HEK293 (cell line): ENCODE measurements around the gene CYP26B1.

Source experiments
- CTCF ChIA-PET: fragments of 350-600 bp; formaldehyde crosslinking; extraction: SDS; loops from one replicate; lab custom pipeline; 2021; ENCODE audit warnings: antibody characterized with exemption; lab: Yijun Ruan, JAX
- POLR2A ChIA-PET: fragments of 300-600 bp; formaldehyde crosslinking; extraction: SDS; loops from one replicate; lab custom pipeline; 2020; ENCODE audit warnings: antibody characterized with exemption, inconsistent platforms; lab: Yijun Ruan, JAX
- H3K27ac ChIP-seq: fragments of 200-500 bp; sonication (Bioruptor generic); 2 replicates; pipeline ENCODE4 v1.5.1; 2014; ENCODE audit warnings: low read depth, low read length, control low read depth, inconsistent platforms; ENCODE audit errors: extremely low read depth
- H3K36me3 ChIP-seq, 2 experiments: fragments of 200-500 bp in 1 of 2; sonication (Bioruptor generic) in 1 of 2; 1 replicate in 1 of 2; 2 replicates in 1 of 2; pipeline ENCODE4 v1.5.1; 2014 to 2017; ENCODE audit warnings: inconsistent platforms in 2 of 2, low read length in 2 of 2; ENCODE audit not compliant: control insufficient read depth in 2 of 2, insufficient read depth in 1 of 2
- H3K4me1 ChIP-seq: fragments of 200-500 bp; sonication (Bioruptor generic); 2 replicates; pipeline ENCODE4 v1.5.1; 2014; ENCODE audit warnings: mild to moderate bottlenecking, low read length, inconsistent platforms; ENCODE audit not compliant: control insufficient read depth, insufficient read depth
- H3K4me3 ChIP-seq: 2 replicates; pipeline ENCODE4 v1.5.1; 2011; ENCODE audit warnings: low read depth, mild to moderate bottlenecking, control low read depth, low read length, moderate library complexity
- H3K9me3 ChIP-seq: fragments of 200-500 bp; sonication (Bioruptor generic); 2 replicates; pipeline ENCODE4 v1.5.1; 2014; ENCODE audit warnings: low read depth, low read length, inconsistent platforms; ENCODE audit not compliant: control insufficient read depth, insufficient read depth
- KLF1 ChIP-seq: fragments of 450-650 bp; formaldehyde crosslinking; IDR thresholded peaks from 2 replicates; pipeline ENCODE4 v1.5.1; 2016; ENCODE audit warnings: missing biosample characterization, missing genetic modification characterization
- MYNN ChIP-seq: fragments of 450-650 bp; formaldehyde crosslinking; IDR thresholded peaks from 2 replicates; pipeline ENCODE4 v1.5.1; 2016; ENCODE audit warnings: missing biosample characterization, missing genetic modification characterization, borderline replicate concordance
- REPIN1 ChIP-seq: fragments of 450-650 bp; formaldehyde crosslinking; IDR thresholded peaks from 2 replicates; pipeline ENCODE4 v1.5.1; 2017; ENCODE audit warnings: missing biosample characterization, missing genetic modification characterization, low read depth
- SETDB1 ChIP-seq: IDR thresholded peaks from one replicate; pipeline ENCODE4 v1.6.1; 2017; ENCODE audit warnings: mild to moderate bottlenecking, low read length, moderate library complexity, mixed read lengths; ENCODE audit not compliant: insufficient read length
- YY2 ChIP-seq: fragments of 450-650 bp; formaldehyde crosslinking; IDR thresholded peaks from 2 replicates; pipeline ENCODE4 v1.5.1; 2016; ENCODE audit warnings: missing biosample characterization, missing genetic modification characterization
- ZEB2 ChIP-seq: fragments of 450-650 bp; formaldehyde crosslinking; IDR thresholded peaks from 2 replicates; pipeline ENCODE4 v1.5.1; 2016; ENCODE audit warnings: missing biosample characterization, missing genetic modification characterization
- ZNF169 ChIP-seq: fragments of 450-650 bp; formaldehyde crosslinking; IDR thresholded peaks from 2 replicates; pipeline ENCODE4 v1.5.1; 2016; ENCODE audit warnings: missing biosample characterization, missing genetic modification characterization
- ZNF19 ChIP-seq: fragments of 450-650 bp; formaldehyde crosslinking; IDR thresholded peaks from 2 replicates; pipeline ENCODE4; 2016; ENCODE audit warnings: missing biosample characterization, missing genetic modification characterization, low read depth
- ZNF239 ChIP-seq: fragments of 450-650 bp; formaldehyde crosslinking; IDR thresholded peaks from 2 replicates; pipeline ENCODE4 v1.5.1; 2016; ENCODE audit warnings: missing biosample characterization, missing genetic modification characterization
- ZNF324 ChIP-seq: fragments of 450-650 bp; formaldehyde crosslinking; IDR thresholded peaks from 2 replicates; pipeline ENCODE4 v1.5.1; 2016; ENCODE audit warnings: missing biosample characterization, missing genetic modification characterization
- ZNF341 ChIP-seq: fragments of 450-650 bp; formaldehyde crosslinking; IDR thresholded peaks from 2 replicates; pipeline ENCODE4; 2016; ENCODE audit warnings: low read depth, missing biosample characterization, missing genetic modification characterization
- ZNF426 ChIP-seq: fragments of 450-650 bp; formaldehyde crosslinking; IDR thresholded peaks from 2 replicates; pipeline ENCODE4 v1.5.1; 2017; ENCODE audit warnings: missing biosample characterization, missing genetic modification characterization, mild to moderate bottlenecking, inconsistent platforms, moderate library complexity
- ZNF600 ChIP-seq: fragments of 450-650 bp; formaldehyde crosslinking; IDR thresholded peaks from 2 replicates; pipeline ENCODE4 v1.5.1; 2016; ENCODE audit warnings: missing biosample characterization, missing genetic modification characterization
- ZNF623 ChIP-seq: fragments of 450-650 bp; formaldehyde crosslinking; IDR thresholded peaks from 2 replicates; pipeline ENCODE4 v1.5.1; 2016; ENCODE audit warnings: missing biosample characterization, missing genetic modification characterization
- ZNF658 ChIP-seq: fragments of 450-650 bp; formaldehyde crosslinking; IDR thresholded peaks from 2 replicates; pipeline ENCODE4; 2016; ENCODE audit warnings: missing biosample characterization, missing genetic modification characterization
- ZNF664 ChIP-seq: fragments of 450-650 bp; formaldehyde crosslinking; IDR thresholded peaks from 2 replicates; pipeline ENCODE4 v1.5.1; 2016; ENCODE audit warnings: missing biosample characterization, missing genetic modification characterization
- ZNF76 ChIP-seq: fragments of 450-650 bp; formaldehyde crosslinking; IDR thresholded peaks from 2 replicates; pipeline ENCODE4; 2016; ENCODE audit warnings: low read depth, missing biosample characterization, missing genetic modification characterization, borderline replicate concordance
- ZNF776 ChIP-seq: fragments of 450-650 bp; formaldehyde crosslinking; IDR thresholded peaks from 2 replicates; pipeline ENCODE4 v1.5.0; 2017; ENCODE audit warnings: missing biosample characterization, missing genetic modification characterization, borderline replicate concordance
- TF ChIP-seq, protein P1 (sequence below): fragments of 450-650 bp; IDR thresholded peaks from 2 replicates; pipeline ENCODE4 v1.5.1; 2018; ENCODE audit warnings: missing biosample characterization, missing genetic modification characterization
- TF ChIP-seq, protein P2 (sequence below): fragments of 450-650 bp; formaldehyde crosslinking; IDR thresholded peaks from 2 replicates; pipeline ENCODE4 v1.5.0; 2017; ENCODE audit warnings: missing biosample characterization, missing genetic modification characterization, borderline replicate concordance
- TF ChIP-seq, protein P3 (sequence below): fragments of 450-650 bp; formaldehyde crosslinking; IDR thresholded peaks from 2 replicates; pipeline ENCODE4 v1.5.1; 2017; ENCODE audit warnings: missing biosample characterization, missing genetic modification characterization
- TF ChIP-seq, protein P4 (sequence below): fragments of 450-650 bp; formaldehyde crosslinking; IDR thresholded peaks from 2 replicates; pipeline ENCODE4 v1.5.1; 2016; ENCODE audit warnings: missing biosample characterization, missing genetic modification characterization
- TF ChIP-seq, protein P5 (sequence below): fragments of 450-650 bp; formaldehyde crosslinking; IDR thresholded peaks from 2 replicates; pipeline ENCODE4 v1.5.1; 2016; ENCODE audit warnings: missing biosample characterization, missing genetic modification characterization
- TF ChIP-seq, protein P6 (sequence below): fragments of 450-650 bp; formaldehyde crosslinking; IDR thresholded peaks from 2 replicates; pipeline ENCODE4 v1.5.1; 2017; ENCODE audit warnings: missing biosample characterization, missing genetic modification characterization

CYP26B1 gene

DNA sequence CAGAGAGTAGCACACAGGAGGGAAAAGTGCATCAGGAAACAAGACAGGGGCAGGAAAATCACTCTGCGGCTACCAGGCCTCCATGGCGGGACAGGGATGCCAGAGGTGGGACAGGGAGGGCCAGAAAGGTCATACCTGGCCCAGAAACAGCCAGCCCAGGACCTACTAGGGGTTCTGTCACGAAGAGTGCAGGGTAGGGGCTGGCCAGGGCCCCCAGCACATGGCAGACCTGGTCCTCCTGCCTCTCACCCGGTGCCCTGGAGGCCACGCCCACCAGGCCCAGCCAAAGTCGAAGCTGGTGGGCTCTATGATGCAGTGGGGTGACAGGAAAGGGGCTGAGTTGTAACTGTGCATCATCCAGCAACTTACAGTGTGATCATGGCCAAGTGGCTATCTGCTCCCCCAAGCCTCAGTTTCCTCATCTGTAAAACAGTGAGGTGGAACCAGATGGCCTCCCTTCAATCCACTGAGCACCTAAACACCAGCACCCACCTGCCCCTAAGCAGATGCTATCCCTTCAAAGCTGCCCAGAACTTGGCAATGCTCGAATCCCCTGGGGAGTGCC lies 10.6 kb downstream of the CYP26B1 start:
- Histone ChIP-seq H3K9me3 (no peaks in the 10 kb centered on the region), H3K36me3 (peaks cover 0 to 26% of the 10 kb centered on the region in 2 experiments; a peak in 1 of 3 replicates), H3K27ac (no peak overlapping the region), H3K4me1 (no peaks in the 10 kb centered on the region), H3K4me3 (no peak overlapping the region)
- CTCF ChIA-PET: interaction anchor here (0.6 to 2.1 kb wide), 9 partner anchors 11 to 377 kb away, joined by 3 to 13 read pairs (median 5); no protein-coding TSS in a partner anchor
- POLR2A ChIA-PET: interaction anchor here (1.0 kb wide), 1 partner anchor 12 kb away, joined by 3 read pairs; no protein-coding TSS in a partner anchor
- TF ChIP-seq ZEB2 (tag by site-specific recombination) (no peak), YY2 (tag by site-specific recombination) (no peak), ZNF623 (tag by site-specific recombination) (no peak), ZNF324 (no peak), MYNN (tag by site-specific recombination) (no peak), ZNF426 (tag by site-specific recombination) (no peak), ZNF776 (tag by site-specific recombination) (no peak), ZNF76 (tag by site-specific recombination) (no peak), SETDB1 (no peak), ZNF600 (tag by site-specific recombination) (no peak), ZNF169 (tag by site-specific recombination) (no peak), ZNF239 (tag by site-specific recombination) (no peak), ZNF19 (tag by site-specific recombination) (no peak), ZNF664 (tag by site-specific recombination) (no peak)
- TF ChIP-seq, protein P1, sequence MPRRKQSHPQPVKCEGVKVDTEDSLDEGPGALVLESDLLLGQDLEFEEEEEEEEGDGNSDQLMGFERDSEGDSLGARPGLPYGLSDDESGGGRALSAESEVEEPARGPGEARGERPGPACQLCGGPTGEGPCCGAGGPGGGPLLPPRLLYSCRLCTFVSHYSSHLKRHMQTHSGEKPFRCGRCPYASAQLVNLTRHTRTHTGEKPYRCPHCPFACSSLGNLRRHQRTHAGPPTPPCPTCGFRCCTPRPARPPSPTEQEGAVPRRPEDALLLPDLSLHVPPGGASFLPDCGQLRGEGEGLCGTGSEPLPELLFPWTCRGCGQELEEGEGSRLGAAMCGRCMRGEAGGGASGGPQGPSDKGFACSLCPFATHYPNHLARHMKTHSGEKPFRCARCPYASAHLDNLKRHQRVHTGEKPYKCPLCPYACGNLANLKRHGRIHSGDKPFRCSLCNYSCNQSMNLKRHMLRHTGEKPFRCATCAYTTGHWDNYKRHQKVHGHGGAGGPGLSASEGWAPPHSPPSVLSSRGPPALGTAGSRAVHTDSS: no peak
- TF ChIP-seq, protein P2, sequence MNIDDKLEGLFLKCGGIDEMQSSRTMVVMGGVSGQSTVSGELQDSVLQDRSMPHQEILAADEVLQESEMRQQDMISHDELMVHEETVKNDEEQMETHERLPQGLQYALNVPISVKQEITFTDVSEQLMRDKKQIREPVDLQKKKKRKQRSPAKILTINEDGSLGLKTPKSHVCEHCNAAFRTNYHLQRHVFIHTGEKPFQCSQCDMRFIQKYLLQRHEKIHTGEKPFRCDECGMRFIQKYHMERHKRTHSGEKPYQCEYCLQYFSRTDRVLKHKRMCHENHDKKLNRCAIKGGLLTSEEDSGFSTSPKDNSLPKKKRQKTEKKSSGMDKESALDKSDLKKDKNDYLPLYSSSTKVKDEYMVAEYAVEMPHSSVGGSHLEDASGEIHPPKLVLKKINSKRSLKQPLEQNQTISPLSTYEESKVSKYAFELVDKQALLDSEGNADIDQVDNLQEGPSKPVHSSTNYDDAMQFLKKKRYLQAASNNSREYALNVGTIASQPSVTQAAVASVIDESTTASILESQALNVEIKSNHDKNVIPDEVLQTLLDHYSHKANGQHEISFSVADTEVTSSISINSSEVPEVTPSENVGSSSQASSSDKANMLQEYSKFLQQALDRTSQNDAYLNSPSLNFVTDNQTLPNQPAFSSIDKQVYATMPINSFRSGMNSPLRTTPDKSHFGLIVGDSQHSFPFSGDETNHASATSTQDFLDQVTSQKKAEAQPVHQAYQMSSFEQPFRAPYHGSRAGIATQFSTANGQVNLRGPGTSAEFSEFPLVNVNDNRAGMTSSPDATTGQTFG: no peak

DNA sequence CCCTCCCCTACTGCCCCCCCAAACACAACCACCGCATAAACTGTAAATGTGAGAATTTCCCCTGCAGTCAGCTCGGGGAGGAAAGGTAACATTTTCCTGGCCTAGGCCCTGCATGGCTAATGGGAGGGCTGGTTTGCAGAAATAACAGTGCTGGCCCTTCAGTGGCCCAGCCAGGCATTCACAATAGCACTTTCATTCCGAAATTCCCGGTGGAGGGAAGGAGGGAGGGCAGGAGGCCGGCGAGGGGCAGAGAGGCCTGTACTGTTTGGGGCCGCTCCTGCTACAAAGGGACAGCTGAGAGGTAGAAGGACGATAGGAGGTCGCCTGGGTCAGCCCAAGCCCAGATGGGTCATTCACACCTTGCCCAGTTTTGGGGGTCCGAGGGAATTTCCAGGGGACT lies 11.3 kb downstream of the CYP26B1 start:
- no peaks in the 10 kb centered on the region for H3K4me1 ChIP-seq
- peaks cover 0 to 31% of the 10 kb centered on the region in 2 experiments; a peak in 1 of 3 replicates for H3K36me3 ChIP-seq
- H3K9me3 ChIP-seq: no peaks in the 10 kb centered on the region
- ChIA-PET CTCF (interaction anchor here (2.1 kb wide), 1 partner anchor 212 kb away, joined by 13 read pairs; no protein-coding TSS in a partner anchor), POLR2A (no interaction called here)
- no peak overlapping the region for H3K27ac ChIP-seq
- H3K4me3 ChIP-seq: no peak overlapping the region
- TF ChIP-seq ZNF324 (no peak), REPIN1 (no peak), ZNF341 (tag by site-specific recombination) (no peak), KLF1 (tag by site-specific recombination) (no peak), ZNF658 (tag by site-specific recombination) (no peak)
- TF ChIP-seq, protein P3, sequence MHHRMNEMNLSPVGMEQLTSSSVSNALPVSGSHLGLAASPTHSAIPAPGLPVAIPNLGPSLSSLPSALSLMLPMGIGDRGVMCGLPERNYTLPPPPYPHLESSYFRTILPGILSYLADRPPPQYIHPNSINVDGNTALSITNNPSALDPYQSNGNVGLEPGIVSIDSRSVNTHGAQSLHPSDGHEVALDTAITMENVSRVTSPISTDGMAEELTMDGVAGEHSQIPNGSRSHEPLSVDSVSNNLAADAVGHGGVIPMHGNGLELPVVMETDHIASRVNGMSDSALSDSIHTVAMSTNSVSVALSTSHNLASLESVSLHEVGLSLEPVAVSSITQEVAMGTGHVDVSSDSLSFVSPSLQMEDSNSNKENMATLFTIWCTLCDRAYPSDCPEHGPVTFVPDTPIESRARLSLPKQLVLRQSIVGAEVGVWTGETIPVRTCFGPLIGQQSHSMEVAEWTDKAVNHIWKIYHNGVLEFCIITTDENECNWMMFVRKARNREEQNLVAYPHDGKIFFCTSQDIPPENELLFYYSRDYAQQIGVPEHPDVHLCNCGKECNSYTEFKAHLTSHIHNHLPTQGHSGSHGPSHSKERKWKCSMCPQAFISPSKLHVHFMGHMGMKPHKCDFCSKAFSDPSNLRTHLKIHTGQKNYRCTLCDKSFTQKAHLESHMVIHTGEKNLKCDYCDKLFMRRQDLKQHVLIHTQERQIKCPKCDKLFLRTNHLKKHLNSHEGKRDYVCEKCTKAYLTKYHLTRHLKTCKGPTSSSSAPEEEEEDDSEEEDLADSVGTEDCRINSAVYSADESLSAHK (tag by site-specific recombination): no peak
- TF ChIP-seq, protein P4, sequence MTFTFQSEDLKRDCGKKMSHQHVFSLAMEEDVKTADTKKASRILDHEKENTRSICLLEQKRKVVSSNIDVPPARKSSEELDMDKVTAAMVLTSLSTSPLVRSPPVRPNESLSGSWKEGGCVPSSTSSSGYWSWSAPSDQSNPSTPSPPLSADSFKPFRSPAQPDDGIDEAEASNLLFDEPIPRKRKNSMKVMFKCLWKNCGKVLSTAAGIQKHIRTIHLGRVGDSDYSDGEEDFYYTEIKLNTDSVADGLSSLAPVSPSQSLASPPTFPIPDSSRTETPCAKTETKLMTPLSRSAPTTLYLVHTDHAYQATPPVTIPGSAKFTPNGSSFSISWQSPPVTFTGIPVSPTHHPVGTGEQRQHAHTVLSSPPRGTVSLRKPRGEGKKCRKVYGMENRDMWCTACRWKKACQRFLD (tag by site-specific recombination): no peak
- TF ChIP-seq, protein P5, sequence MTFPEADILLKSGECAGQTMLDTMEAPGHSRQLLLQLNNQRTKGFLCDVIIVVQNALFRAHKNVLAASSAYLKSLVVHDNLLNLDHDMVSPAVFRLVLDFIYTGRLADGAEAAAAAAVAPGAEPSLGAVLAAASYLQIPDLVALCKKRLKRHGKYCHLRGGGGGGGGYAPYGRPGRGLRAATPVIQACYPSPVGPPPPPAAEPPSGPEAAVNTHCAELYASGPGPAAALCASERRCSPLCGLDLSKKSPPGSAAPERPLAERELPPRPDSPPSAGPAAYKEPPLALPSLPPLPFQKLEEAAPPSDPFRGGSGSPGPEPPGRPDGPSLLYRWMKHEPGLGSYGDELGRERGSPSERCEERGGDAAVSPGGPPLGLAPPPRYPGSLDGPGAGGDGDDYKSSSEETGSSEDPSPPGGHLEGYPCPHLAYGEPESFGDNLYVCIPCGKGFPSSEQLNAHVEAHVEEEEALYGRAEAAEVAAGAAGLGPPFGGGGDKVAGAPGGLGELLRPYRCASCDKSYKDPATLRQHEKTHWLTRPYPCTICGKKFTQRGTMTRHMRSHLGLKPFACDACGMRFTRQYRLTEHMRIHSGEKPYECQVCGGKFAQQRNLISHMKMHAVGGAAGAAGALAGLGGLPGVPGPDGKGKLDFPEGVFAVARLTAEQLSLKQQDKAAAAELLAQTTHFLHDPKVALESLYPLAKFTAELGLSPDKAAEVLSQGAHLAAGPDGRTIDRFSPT (tag by site-specific recombination): no peak
- TF ChIP-seq, protein P6, sequence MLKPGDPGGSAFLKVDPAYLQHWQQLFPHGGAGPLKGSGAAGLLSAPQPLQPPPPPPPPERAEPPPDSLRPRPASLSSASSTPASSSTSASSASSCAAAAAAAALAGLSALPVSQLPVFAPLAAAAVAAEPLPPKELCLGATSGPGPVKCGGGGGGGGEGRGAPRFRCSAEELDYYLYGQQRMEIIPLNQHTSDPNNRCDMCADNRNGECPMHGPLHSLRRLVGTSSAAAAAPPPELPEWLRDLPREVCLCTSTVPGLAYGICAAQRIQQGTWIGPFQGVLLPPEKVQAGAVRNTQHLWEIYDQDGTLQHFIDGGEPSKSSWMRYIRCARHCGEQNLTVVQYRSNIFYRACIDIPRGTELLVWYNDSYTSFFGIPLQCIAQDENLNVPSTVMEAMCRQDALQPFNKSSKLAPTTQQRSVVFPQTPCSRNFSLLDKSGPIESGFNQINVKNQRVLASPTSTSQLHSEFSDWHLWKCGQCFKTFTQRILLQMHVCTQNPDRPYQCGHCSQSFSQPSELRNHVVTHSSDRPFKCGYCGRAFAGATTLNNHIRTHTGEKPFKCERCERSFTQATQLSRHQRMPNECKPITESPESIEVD (tag by site-specific recombination): no peak
